ENCODE data around the gene TRPM2.
"Not testable (repeated sequence)": the region's sequence is repeated elsewhere in the genome, so short reads cannot be mapped to it uniquely, and the experiment has no call there.

TRPM2 gene

DNA sequence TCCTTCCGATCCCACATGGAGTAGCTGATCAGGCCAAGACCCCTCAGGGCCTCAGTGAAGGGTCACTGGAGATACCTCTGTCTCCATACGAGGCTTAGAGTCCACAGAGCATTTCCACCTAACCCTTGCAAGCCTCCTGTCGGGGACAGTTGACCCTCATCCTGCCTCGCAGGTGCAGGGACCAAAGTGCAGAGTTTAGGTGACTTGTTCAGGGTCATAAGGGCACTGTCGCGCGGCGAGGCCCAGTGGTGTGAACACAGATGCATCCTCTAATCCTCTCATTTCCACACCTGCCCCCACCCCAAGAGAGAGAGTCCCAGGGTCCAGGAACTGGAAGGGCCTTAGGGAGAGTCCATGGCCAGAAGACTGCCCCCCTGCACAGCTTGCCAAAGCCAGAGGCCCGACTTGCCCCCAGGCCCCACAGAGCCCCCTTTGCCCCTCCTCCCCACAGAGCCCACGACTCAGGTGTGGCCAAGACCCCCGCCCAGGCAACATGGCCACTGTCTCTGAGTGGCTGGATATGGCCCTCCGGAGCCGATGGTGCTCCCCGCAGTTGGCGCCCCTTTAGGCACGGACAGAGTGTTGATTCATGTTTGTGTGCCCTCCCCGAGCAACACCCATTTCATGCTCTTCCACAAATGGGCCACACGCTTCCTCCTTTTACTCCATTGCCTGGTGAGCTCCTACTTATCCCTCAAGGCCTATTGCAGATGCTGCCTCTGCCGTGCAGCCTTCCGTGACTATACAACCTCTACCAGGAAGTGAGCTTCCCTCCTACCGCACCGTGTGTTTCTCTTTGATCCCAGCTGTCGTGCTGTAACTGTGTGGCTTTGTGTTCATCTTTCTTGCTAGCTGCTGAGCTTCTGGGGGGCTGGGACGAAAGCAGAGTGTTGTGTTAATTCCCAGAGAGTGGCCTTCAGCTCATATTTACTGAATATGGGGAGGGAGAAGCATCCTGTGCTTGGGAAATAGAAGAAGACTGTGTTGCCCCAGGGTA, 1.7 kb downstream of the TRPM2 start:
- no peak for DNase-seq

DNA sequence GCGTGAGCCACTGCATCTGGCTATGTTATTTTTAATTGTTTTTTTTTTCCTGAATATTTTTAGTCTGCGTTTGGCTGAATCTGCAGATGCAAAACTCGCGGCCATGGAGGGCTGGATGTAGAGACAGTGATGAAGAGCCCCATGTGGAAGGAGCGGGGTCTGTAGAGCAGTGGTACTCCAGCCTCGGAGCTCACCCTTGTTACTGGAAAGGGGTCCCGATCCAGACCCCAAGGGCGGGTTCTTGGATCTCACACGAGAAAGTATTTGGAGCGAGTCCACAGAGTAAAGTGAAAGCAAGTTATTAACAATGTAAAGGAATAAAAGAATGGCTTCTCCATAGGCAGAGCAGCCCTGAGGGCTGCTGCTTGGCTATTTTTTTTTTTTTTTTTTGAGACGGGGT, 2.7 kb downstream of the TRPM2 start:
- no peak for DNase-seq

DNA sequence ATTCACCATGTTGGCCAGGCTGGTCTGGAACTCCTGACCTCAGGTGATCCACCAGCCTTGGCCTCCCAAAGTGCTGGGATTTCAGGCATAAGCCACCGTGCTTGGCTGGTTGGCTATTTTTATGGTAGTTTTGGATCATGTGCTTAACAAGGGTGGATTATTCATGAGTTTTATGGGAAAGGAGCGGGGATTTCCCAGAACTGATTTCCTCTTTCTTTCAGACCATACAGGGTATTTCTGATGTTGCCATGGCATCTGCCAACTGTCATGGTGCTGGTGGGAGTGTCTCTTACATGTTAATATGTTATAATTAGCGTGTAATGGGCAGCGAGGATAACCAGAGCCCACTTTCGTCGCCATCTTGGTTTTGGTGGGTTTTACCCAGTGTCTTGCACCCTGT, 3.2 kb downstream of the TRPM2 start:
- DNase-seq: no peak

GRCh38 chr21:44357064-44357837, 3.8 kb downstream of the TRPM2 start:
- no peak for DNase-seq

DNA sequence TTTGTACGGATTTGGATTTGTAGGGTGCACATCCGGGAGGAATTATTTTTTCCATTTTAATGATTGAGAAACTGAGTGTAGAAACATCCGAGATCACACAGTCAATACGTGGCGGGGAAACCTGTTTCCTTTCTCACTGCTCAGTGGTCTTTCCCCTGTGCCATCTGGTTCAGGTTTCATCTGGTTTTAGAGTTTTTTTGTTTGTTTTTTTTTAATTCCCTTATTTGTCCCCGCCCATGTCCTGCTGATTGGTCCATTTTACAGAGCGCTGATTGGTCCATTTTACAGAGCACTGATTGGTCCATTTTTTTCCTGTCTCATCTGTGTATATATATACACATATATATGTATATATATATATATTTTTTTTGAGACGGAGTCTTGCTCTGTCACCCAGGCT, 6.0 kb downstream of the TRPM2 start:
- DNase-seq: no peak

DNA sequence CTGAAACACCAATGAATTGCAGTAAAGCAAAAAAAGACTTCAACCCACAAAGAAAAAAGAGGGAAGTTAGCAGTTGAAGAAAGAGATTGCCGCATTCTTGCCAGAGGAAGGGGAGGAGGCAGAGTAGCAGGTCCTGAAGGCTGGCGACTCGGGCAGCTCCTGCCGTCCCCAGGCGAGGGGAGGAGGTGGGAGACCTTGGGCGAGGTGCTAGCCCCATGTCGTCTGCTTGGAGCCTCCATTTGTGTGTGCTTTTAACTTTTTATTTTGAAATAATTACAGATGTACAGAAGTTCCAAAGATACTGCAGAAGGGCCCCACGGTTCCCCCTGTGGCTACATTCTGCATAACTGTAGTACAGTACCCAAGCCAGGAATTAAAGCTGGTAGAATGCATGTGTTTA, 6.7 kb downstream of the TRPM2 start:
- DNase-seq: no peak

DNA sequence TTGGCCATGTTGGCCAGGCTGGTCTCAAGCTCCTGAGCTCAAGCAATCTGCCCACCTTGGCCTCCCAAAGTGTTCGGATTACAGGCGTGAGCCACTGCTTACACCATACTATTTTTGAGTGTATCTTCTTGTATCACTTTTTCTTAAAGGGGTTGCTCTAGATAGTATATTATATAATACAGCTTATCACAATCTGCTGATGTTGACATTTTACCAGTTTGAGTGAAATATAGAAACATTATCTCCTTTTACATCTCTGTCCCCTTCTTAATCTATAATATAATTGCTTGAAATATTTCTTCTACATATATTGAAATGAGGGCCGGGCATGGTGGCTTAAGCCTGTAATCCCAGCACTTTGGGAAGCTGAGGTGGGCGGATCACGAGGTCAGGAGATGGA, 8.5 kb downstream of the TRPM2 start:
- DNase-seq: not testable (repeated sequence)

- DNase-seq: no peak
Measured at GRCh38 chr21:44363278-44363677, 9.9 kb downstream of the TRPM2 start.

- DNase-seq: no peak
Measured at GRCh38 chr21:44364151-44365053, 11.0 kb downstream of the TRPM2 start.

DNA sequence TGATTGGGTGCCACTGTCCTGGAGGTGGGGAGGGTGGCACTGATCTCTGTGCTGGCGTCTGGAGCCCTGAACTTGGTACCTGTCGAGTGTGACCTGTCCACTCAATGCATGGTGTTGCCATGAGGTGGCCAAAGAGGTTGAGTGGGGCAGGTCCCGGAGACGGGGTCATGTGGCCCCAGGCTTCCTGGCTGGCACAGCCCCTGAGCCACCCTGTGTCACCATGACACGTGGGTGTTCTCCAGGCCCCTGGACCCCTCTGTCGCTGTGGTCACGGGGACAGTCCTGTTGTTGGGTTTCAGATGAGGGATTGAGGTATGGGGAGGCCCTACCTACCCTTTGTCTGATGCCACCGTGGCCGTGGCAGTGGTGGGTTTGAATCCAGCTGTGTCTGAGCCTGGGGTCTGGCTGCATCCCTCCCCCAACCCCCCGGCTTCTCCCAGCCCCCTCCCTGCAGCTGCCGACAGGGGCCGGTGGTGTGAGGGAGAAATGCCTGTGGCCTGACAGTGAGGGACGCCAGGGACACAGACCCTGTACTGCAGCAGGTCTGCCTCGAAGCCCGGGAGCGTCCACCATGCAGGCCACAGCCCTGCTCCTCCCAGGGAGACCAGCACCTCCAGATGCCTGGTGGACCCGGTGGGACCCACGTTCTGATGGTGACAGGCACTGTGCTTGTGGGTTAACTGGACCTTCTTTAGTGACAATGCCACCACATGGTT, 12.0 kb downstream of the TRPM2 start:
- no peak for DNase-seq

DNA sequence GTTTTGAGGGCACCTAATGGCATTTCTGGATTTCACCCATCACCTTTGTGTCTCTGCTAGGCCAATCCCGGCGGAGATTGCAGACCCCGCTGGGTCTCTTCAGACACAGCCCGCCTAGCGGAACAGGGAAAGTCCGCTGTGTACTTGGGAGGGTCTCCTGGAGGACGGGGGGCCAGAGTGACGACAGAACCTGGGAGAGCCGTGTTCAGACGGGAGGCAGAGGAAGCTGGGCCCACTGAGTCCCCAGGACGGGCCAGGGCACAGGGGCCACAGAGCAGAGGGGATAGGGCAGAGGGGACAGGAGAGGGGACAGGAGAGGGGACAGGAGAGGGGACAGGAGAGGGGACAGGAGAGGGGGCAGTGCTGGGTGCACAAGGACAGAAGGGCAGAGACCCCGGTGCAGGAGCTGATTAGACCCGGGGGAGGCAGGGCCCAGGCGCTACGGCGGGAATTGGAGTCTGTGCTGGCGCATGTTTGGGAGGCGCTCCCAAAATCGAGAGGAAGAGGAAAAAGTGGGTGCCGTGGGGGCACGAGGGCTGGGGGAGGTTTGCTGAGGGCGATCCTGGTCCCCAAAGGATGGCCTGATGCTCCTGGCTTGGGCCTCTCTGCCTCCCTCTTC, 12.7 kb downstream of the TRPM2 start:
- no peak for DNase-seq

DNA sequence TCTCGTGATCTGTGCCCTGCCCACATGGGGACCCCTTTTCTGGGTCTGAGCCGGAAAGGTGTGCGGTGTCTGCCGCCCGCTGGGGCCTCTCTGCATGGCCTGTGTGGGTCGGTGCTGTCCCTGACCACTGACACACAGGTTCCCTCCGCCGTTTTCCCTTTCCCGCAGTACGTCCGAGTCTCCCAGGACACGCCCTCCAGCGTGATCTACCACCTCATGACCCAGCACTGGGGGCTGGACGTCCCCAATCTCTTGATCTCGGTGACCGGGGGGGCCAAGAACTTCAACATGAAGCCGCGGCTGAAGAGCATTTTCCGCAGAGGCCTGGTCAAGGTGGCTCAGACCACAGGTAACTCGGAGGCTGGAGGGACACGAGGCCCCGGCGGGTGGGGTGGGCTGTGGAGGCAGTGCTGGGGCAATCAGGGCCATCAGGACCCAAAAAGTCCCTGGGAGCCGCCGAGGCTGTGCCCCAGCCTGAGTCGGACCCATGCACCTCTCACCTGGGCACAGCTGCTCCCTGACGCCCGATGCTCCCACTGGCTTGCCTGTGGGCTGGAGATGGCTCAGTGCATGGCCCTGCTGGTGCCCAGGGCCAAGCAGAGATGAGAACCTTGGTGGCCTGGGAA, 13.3 kb downstream of the TRPM2 start:
- no peak for DNase-seq

DNA sequence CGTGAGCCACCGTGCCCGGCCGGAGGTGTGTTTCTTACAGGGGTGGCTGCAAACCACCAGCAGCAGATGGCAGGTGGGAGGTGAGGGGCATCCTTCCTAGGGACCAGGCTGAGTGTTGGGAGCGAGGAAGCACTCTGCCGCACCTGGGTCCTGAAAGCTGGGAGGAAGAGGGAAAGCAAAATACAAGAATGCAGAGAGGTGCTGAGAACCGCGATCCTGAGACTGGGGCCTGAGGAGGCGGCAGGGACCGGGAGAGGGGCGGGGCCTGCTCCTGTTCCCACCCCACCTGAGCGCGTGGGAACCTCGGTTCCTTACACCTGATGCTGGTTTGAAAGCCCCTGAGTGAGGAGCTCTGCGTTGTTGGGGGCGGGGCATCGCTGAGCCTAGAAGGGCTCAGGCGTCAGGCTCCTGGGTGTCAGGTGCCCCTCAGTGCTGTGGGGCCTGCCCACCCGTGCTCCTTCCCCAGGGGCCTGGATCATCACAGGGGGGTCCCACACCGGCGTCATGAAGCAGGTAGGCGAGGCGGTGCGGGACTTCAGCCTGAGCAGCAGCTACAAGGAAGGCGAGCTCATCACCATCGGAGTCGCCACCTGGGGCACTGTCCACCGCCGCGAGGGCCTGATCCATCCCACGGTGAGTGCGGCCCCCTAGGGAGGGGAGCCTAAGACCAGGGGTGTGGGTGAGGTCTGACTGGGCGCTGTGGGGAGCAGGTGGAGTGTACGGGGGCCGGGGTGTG, 15.5 kb downstream of the TRPM2 start:
- no peak for DNase-seq

GRCh38 chr21:44370027-44370735, 16.8 kb downstream of the TRPM2 start:
- DNase-seq: no peak

DNA sequence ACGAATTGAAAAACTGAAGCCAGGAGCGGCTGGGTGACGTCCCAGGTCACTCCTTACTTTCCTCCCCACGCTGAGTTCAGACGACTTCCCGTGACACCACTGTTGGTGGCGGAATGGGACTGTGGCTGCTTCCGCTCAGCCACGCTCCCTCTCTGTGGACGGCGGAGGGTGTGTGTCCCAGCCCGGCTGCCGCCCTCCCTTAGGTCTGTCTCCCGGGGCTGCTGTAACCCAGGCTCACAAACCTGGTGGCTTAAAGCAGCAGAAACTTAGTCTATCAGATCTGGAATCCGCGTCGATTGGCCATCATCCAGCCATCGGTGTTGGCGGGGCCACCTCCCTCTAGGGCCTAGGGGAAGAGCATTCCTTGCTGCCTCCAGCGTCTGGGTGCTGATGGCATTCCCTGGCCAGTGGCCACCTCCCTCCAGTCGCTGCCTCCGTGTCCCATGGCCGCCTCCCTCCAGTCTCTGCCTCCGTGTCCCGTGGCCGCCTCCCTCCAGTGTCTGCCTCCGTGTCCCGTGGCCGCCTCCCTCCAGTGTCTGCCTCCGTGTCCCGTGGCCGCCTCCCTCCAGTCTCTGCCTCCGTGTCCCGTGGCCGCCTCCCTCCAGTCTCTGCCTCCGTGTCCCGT, 17.5 kb downstream of the TRPM2 start:
- DNase-seq: no peak

- no peak for DNase-seq
Measured at GRCh38 chr21:44371596-44371995, 18.2 kb downstream of the TRPM2 start.

DNA sequence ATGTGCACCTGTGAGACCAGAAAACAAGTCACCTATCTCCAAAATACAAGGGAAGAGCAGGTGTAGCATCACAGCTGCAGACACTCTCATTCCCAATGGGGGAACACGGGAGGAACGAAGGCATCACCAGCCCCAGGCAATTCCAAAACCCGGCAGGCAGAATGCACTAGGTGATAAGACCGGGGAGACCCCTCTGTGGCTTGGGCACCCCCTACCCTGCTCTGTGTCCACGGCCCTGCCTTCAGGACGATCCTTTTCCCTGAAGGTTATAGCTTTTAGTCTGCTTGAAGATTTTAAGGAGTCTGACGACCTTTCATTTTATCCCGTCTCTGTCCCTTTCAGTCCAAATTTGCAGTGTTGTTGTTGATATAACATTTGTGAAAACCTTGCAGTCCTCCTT, 19.2 kb downstream of the TRPM2 start:
- DNase-seq: no peak

DNA sequence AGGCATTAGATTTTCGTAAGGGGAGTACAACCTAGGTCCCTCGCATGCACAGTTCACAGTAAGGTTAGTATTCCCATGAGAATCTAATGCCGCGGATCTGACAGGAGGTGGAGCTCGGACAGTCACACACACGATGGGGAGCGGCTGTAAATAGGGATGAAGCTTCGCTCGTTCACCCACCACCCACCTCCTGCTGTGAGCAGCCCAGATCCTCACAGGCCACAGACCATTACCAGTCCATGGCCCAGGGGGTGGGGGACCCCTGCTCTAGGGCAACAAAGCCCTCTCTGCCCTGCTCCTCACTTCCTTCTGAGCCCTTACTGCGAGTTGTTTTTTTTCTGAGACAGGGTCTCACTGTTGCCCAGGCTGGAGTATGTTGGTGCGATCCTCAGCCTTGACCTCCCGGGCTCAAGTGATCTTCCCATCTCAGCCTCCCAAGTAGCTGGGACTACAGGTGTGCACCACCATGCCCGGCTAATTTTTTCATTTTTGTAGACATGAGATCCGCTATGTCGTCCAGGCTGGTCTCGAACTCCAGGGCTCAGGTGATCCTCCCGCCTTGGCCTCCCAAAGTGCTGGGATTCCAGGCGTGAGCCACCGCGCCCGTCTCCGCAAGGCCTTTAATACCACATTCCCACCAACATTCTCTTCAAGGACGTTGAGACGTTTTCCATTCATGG, 21.3 kb downstream of the TRPM2 start:
- DNase-seq: no peak

DNA sequence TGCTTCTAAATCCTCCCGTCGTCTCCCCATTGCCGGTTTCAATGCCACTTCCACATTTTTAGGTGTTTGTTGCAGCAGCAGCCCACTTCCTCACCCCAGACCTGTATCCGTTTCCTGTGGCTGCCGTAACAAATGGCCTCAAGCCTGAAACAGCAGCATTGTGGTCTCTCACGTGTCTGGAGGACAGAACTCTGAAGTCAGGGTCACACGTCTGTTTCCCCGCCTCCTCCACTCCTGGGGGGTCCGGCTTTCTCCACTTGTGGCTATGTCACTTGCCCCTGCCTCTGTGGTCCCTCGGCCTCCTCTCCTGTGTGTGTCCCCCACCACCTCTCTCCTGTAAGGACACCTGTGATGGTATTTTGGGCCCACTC, 21.8 kb downstream of the TRPM2 start:
- no peak for DNase-seq
